Smooth muscle cell (in vitro differentiated cells): ENCODE measurements around the gene IMPA2. TPM values are rescaled to one million over a fixed set of nuclear protein-coding genes. Genes with fewer than 3 reads are reported as not detected.

Experiments
- DNase-seq: peaks from one replicate; lab custom pipeline; 2025; ENCODE audit not compliant: unreplicated experiment; lab: John Stamatoyannopoulos, UW
- H2AFZ ChIP-seq: fragments of 200-600 bp; sonication (generic); 2 replicates; pipeline ENCODE4 v1.6.0; 2016; ENCODE audit warnings: antibody characterized with exemption, low read depth, mild to moderate bottlenecking
- H3F3A ChIP-seq: fragments of 200-600 bp; sonication (generic); 2 replicates; pipeline ENCODE4 v1.6.0; 2017; ENCODE audit warnings: antibody characterized with exemption, low read depth
- H3K27ac ChIP-seq: fragments of 200-600 bp; sonication (generic); 2 replicates; pipeline ENCODE4 v1.5.1; 2016; ENCODE audit warnings: low read depth, mild to moderate bottlenecking
- H3K27me3 ChIP-seq: fragments of 200-600 bp; sonication (generic); 2 replicates; pipeline ENCODE4 v1.6.1; 2016; ENCODE audit warnings: low read depth, mild to moderate bottlenecking
- H3K36me3 ChIP-seq: fragments of 200-600 bp; sonication (generic); 2 replicates; pipeline ENCODE4 v1.5.1; 2016; ENCODE audit warnings: low read depth
- H3K4me1 ChIP-seq: fragments of 200-600 bp; sonication (generic); 2 replicates; pipeline ENCODE4 v1.5.1; 2016; ENCODE audit warnings: low read depth
- H3K4me2 ChIP-seq: fragments of 200-600 bp; sonication (generic); 2 replicates; pipeline ENCODE4 v1.6.0; 2016; ENCODE audit warnings: mild to moderate bottlenecking
- H3K4me3 ChIP-seq: fragments of 200-600 bp; sonication (generic); 2 replicates; pipeline ENCODE4 v1.5.1; 2016; ENCODE audit warnings: mild to moderate bottlenecking
- H3K79me2 ChIP-seq: fragments of 200-600 bp; sonication (generic); 2 replicates; pipeline ENCODE4 v1.6.0; 2016; ENCODE audit warnings: low read depth, mild to moderate bottlenecking
- H3K9ac ChIP-seq: fragments of 200-600 bp; sonication (generic); 2 replicates; pipeline ENCODE4 v1.6.0; 2016; ENCODE audit warnings: low read depth
- H3K9me3 ChIP-seq: fragments of 200-600 bp; sonication (generic); replicated peaks from 2 replicates; pipeline ENCODE4 v1.5.1; 2016; ENCODE audit warnings: low read depth
- H4K20me1 ChIP-seq: fragments of 200-600 bp; sonication (generic); 2 replicates; pipeline ENCODE4 v1.6.0; 2016; ENCODE audit warnings: low read depth
- CTCF ChIP-seq: fragments of 200-600 bp; sonication (generic); IDR thresholded peaks from 2 replicates; pipeline ENCODE4 v1.5.1; 2017; ENCODE audit warnings: borderline replicate concordance, mild to moderate bottlenecking, antibody characterized with exemption; ENCODE audit not compliant: insufficient read depth, poor library complexity, severe bottlenecking
- WGBS: methylation state at CpG from one replicate; pipeline ENCODE4 v1.1.7; 2016; ENCODE audit warnings: low lambda C conversion rate; 5-methylcytosine and 5-hydroxymethylcytosine counted together
- polyA plus RNA-seq: library from polyadenylated mRNA; unstranded; fragments of >200 nt; fragmentation: Nextera tagmentation; extraction: Ambion mirVana; gene quantifications from 2 replicates; pipeline ENCODE4 v1.2.1, GENCODE V29; 2016
- total RNA-seq: library from RNA; depleted of rRNA; stranded (reverse); fragments of >200 nt; gene quantifications from 2 replicates; pipeline ENCODE4 v1.2.3, GENCODE V29; 2014

Gene IMPA2
- total and polyA plus RNA-seq, 2 experiments from 2014 or later: 9.9 to 17.8 TPM

- 90% methylated on average over 15 of the region's 15 CpGs for WGBS
- H3F3A ChIP-seq: no peaks in the 10 kb centered on the region
- no peaks in the 10 kb centered on the region for H3K79me2 ChIP-seq
- H3K9ac ChIP-seq: no peak overlapping the region
- H3K9me3 ChIP-seq: no peaks in the 10 kb centered on the region
- H3K4me2 ChIP-seq: no peak overlapping the region
- H2AFZ ChIP-seq: no peak overlapping the region
- TF ChIP-seq CTCF: no peak
- DNase-seq: no peak
- H3K4me1 ChIP-seq: no peaks in the 10 kb centered on the region
- H4K20me1 ChIP-seq: no peaks in the 10 kb centered on the region
- no peak overlapping the region for H3K4me3 ChIP-seq
- H3K27ac ChIP-seq: no peak overlapping the region
- no peaks in the 10 kb centered on the region for H3K27me3 ChIP-seq
- no peaks in the 10 kb centered on the region for H3K36me3 ChIP-seq
These were observed 46.8 kb downstream of the IMPA2 start for GRCh38 chr18:12028040-12028628.

GRCh38 chr18:12028674-12029073 is 47.4 kb downstream of the IMPA2 start:
- H2AFZ ChIP-seq: no peak overlapping the region
- H3K27me3 ChIP-seq: no peaks in the 10 kb centered on the region
- H3K79me2 ChIP-seq: no peaks in the 10 kb centered on the region
- H3K36me3 ChIP-seq: no peaks in the 10 kb centered on the region
- no peaks in the 10 kb centered on the region for H3K4me1 ChIP-seq
- no peak for DNase-seq
- no peak overlapping the region for H3K27ac ChIP-seq
- H3K4me2 ChIP-seq: no peak overlapping the region
- H3K9me3 ChIP-seq: no peaks in the 10 kb centered on the region
- no peak overlapping the region for H3K9ac ChIP-seq
- no peaks in the 10 kb centered on the region for H4K20me1 ChIP-seq
- 93% methylated on average over 11 of the region's 11 CpGs for WGBS
- H3K4me3 ChIP-seq: no peak overlapping the region
- H3F3A ChIP-seq: no peaks in the 10 kb centered on the region
- no peak for TF ChIP-seq CTCF

- no peaks in the 10 kb centered on the region for H4K20me1 ChIP-seq
- H3K4me2 ChIP-seq: no peak overlapping the region
- H3K9me3 ChIP-seq: no peaks in the 10 kb centered on the region
- no peak overlapping the region for H3K27ac ChIP-seq
- TF ChIP-seq CTCF: no peak
- H3K4me1 ChIP-seq: no peaks in the 10 kb centered on the region
- 98% methylated on average over 21 of the region's 21 CpGs for WGBS
- no peak for DNase-seq
- no peaks in the 10 kb centered on the region for H3F3A ChIP-seq
- no peak overlapping the region for H2AFZ ChIP-seq
- H3K9ac ChIP-seq: no peak overlapping the region
- H3K4me3 ChIP-seq: no peak overlapping the region
- H3K79me2 ChIP-seq: no peaks in the 10 kb centered on the region
- H3K27me3 ChIP-seq: no peaks in the 10 kb centered on the region
- H3K36me3 ChIP-seq: no peaks in the 10 kb centered on the region
These were observed 48.7 kb downstream of the IMPA2 start for GRCh38 chr18:12029786-12030584.
